ENCODE results near the gene FAHD2B. TPM values are rescaled to one million over a fixed set of nuclear protein-coding genes. Genes with fewer than 3 reads are reported as not detected.

FAHD2B gene, protein sequence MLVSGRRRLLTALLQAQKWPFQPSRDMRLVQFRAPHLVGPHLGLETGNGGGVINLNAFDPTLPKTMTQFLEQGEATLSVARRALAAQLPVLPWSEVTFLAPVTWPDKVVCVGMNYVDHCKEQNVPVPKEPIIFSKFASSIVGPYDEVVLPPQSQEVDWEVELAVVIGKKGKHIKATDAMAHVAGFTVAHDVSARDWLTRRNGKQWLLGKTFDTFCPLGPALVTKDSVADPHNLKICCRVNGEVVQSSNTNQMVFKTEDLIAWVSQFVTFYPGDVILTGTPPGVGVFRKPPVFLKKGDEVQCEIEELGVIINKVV
- total RNA-seq (2022; extraction: Qiagen RNA extraction) = 10.6 to 12.7 TPM (median 11.4 TPM) in 5 replicates

DNA sequence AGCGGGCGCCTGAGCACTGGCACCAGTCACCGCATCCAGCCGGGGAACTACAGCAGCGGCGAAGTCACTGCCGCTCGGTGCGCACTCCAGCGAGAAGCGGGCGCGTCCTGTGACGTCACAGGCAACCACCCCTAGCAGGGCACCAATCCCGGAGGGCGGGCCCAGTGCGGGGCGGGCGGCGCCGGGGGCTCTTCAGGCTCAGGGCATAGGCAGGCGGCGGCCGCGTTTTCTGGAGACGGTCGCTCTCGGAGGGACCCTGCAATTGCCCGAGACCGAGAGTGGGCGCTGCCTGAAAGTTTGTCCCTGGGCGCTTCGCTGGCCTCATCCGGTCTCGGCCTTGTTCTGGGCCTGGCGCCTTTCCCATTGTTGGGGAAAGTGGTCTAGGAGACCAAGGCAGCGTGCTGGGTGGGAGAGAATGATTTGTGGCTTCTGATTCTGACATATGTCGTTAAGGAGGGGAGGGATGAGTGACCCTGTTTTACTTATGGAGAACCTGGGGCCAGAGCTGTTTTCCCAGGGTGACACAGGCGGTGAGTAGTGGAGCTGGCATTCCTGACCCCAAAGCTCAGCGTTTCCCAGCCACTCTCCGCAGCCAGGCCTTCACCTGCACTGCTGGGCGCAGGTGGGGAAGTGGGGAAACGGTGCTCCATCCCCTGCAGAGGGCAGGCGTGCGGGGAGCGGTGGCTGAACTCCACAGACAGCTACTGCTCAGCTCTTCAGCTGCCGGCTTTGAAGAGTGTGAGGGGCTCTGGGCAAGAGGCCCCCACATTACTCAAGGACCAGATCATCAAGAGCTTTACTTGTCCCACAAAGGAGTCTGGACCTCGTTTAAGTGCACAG, at the start of gene FAHD2B:
TSS of gene FAHD2B (minus strand) at position 111 of the 840 bp plus-strand sequence. CDS start 3,176 bp downstream, outside the sequence.

DNA sequence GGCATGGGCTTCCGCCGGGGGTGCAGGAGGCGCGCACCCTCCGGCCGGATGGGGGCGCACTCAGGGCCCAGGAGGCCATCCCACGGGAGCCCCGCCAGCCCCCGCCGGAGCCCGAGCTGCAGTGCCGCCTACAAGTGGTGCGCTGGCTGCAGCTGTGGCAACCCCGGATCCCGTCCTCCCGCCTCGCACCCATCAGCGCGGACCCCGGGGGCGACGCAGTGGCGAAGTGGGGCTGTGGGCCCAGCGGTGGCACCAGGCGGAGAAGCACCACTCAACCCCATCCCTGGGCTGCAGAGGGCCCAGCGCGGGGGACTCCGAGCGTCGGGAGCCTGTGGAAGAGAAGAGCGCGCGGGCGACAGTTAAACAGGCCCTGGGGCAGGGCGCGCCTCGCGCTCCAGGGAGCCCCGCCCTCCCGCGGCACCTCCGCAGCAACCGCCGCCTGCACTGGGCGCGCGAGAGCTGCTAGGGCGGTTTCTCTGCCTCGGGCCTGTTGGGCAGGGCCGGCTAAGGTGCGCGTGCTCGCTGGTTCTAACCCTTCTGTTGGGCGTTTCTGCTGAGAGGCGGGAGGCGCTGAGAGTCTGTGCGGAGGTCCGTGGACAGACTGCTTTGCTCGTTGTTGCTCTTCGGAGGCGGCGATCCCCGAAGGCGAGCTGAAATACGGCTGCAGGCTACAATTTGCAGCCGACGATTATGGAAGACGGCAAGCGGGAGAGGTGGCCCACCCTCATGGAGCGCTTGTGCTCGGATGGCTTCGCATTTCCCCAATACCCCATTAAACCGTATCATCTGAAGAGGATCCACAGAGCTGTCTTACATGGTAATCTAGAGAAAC, 18.6 kb upstream of the FAHD2B start, which contains the start of gene ANKRD36:
TSS of gene ANKRD36 (plus strand) at position 104 of the 832 bp plus-strand sequence. CDS start at position 691, 587 bp downstream.

Other genes with a start within 250 kb of the FAHD2B start
- gene ANKRD39, start 236.9 kb downstream of the FAHD2B start, total RNA-seq (2022; extraction: Qiagen RNA extraction) = 16.8 to 20.6 TPM (median 18.5 TPM) in 5 replicates
- 15.0 to 20.6 TPM (median 18.2 TPM) in 5 replicates for gene SEMA4C, start 224.8 kb downstream of the FAHD2B start, total RNA-seq (2022; extraction: Qiagen RNA extraction)
- not detected in 5 replicates for gene FAM178B, start 108.3 kb downstream of the FAHD2B start, total RNA-seq (2022; extraction: Qiagen RNA extraction)
- 4.8 to 6.8 TPM (median 5.2 TPM) in 5 replicates for gene ANKRD36, start 18.3 kb upstream of the FAHD2B start, total RNA-seq (2022; extraction: Qiagen RNA extraction)

Data from A549 treated with dexamethasone at 1 μM for 4 hours (cell line).